OCI-LY3 (cell line): ENCODE results near the gene TAF10.

Experiments
- EZH2phosphoT487 ChIP-seq: fragments of 200-600 bp; shearing (Covaris generic); IDR thresholded peaks from 2 replicates; pipeline ENCODE4 v1.6.1; 2018; ENCODE audit warnings: antibody characterized with exemption, mixed run types, low read depth
- TF ChIP-seq, protein P1 (sequence below): fragments of 200-600, 300-600 bp; sonication (generic); IDR thresholded peaks from 2 replicates; pipeline ENCODE4 v1.5.1; 2014; ENCODE audit warnings: antibody characterized with exemption, low read length, low read depth

DNA sequence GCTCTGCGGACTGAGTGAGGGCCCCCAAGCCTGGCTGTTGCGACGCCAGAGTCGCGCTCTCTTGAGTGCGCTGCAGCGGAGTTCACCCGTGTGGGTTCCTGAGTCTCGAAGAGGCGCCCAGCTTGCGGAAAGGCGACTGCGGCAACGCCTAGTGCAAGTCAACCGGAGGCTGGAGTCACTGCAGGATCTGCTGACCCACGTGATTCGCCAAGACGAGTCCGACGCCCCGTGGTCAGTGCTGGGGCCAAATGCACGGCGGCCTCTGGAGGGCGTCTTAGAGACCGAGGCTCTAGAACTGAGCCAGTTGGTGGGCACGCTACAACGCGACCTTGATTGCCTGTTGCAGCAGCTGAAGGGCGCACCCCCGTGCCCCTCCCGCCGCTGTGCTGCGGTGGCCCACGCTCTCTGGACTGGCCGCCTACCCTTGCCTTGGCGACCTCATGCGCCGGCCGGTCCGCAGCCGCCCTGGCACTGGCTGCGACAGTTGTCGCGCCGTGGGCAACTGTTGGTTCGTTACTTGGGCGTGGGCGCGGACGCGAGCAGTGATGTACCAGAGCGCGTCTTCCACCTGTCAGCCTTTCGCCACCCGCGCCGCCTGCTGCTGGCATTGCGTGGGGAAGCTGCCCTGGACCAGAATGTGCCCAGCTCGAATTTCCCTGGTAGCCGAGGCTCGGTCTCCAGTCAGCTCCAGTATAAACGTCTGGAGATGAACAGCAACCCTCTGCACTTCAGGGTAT is 41.2 kb downstream of the TAF10 start:
- TF ChIP-seq, protein P1, sequence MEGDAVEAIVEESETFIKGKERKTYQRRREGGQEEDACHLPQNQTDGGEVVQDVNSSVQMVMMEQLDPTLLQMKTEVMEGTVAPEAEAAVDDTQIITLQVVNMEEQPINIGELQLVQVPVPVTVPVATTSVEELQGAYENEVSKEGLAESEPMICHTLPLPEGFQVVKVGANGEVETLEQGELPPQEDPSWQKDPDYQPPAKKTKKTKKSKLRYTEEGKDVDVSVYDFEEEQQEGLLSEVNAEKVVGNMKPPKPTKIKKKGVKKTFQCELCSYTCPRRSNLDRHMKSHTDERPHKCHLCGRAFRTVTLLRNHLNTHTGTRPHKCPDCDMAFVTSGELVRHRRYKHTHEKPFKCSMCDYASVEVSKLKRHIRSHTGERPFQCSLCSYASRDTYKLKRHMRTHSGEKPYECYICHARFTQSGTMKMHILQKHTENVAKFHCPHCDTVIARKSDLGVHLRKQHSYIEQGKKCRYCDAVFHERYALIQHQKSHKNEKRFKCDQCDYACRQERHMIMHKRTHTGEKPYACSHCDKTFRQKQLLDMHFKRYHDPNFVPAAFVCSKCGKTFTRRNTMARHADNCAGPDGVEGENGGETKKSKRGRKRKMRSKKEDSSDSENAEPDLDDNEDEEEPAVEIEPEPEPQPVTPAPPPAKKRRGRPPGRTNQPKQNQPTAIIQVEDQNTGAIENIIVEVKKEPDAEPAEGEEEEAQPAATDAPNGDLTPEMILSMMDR = no peak
- TF ChIP-seq EZH2phosphoT487 = no peak
